Tibial artery (tissue), 4 donors: ENCODE data around the gene NUDT8.

ENCODE experiments used
- DNase-seq, 2 donors: peaks; one replicate each; pipeline ENCODE4 v3.0.0-alpha.2; 2019
- H3K27ac ChIP-seq, 2 donors: fragments of 200-600 bp; sonication (generic) in 1 of 2; 1 replicate in 1 of 2; 2 replicates in 1 of 2; pipeline ENCODE4 v1.5.1; 2018 to 2019; ENCODE audit warnings: mild to moderate bottlenecking in 1 of 2
- H3K27me3 ChIP-seq, 2 donors: fragments of 200-600 bp; sonication (generic) in 1 of 2; one replicate each; pipeline versions ENCODE4 v1.5.1 to v1.6.0; 2016 to 2019
- H3K36me3 ChIP-seq, 3 donors: fragments of 200-600 bp; sonication (generic) in 2 of 3; one replicate each; pipeline ENCODE4 v1.5.1; 2016 to 2019; ENCODE audit warnings: mild to moderate bottlenecking in 2 of 3
- H3K4me1 ChIP-seq, 4 donors: fragments of 200-600 bp; sonication (generic) in 2 of 4; 1 replicate in 3 of 4; 2 replicates in 1 of 4; pipeline ENCODE4 v1.5.1; 2016 to 2019
- H3K4me3 ChIP-seq, 2 donors: fragments of 200-600 bp; sonication (generic) in 1 of 2; 1 replicate in 1 of 2; 2 replicates in 1 of 2; pipeline ENCODE4 v1.5.1; 2018 to 2019; ENCODE audit warnings: mild to moderate bottlenecking in 2 of 2
- H3K9me3 ChIP-seq, 3 donors: fragments of 200-600 bp; sonication (generic) in 1 of 3; one replicate each; pipeline ENCODE4 v1.5.1; 2016 to 2019
- intact Hi-C: fragments of 100-400 bp; cut with DNase I; formaldehyde crosslinking; loops from one replicate; pipeline ENCODE4 v1.15.0; 2023; ENCODE audit warnings: low total_unique reads
- TF ChIP-seq, protein P1 (sequence below), 2 experiments: fragments of 200-600 bp in 1 of 2; fragments of 450-650 bp in 1 of 2; IDR thresholded peaks; one replicate each; pipeline ENCODE4 v1.5.1; 2017 to 2019; ENCODE audit warnings: antibody characterized with exemption in 2 of 2, mild to moderate bottlenecking in 1 of 2, moderate library complexity in 1 of 2

The NUDT8 gene

DNA sequence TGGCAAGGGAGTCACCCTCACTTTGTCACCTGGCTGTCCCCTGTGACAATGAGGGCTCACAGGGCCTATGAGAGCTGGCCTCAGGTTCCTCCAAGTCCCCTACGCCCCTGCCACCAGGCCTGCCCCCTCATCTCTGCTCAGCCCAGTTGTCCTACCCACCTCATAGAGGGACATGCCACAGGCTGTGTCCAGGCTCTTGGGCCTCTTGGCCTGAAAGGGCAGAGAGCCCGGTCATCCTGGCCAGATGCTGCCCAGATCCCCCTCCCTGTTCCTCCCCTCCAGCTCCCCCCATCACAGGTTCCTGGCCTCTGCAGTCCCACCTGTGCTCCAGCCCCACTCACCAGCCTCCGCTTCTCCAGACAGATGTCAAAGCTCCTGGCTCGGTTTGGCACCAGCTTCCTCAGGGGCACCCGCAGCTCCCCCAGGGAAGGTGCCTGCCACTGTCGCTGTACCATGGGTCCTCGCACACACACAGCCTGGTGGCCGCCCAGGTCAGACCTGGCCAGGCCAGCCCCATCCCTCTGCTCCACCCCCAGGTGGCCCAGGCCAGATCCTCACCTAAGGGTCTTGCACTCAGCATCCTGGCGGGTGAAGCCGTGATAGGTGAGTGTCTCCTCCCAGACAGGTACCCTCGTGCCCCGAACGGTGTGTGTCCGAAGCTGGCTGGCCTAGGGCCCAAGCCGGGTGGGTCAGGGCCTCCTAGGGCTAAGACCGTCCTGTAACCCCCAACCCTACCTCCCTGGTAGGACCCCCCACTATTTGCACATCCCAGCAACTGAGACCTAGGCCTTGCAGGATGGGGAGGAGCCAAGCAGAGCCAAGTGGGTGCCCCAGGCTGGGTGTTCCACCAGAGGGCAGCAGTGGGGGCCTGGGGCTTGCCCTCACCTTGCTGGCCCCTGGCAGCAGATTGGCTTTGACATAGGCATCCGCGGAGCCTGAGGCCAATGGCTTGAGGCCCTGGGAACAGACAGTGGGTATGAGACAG, 14.7 kb downstream of the NUDT8 start:
- no peak for DNase-seq
- no peaks in the 10 kb centered on the region for H3K9me3 ChIP-seq
- peaks cover 0 to 23% of the 10 kb centered on the region in 2 donors for H3K27me3 ChIP-seq
- peak overlapping the region in 1 of 2 donors; percentile 52 for H3K4me3 ChIP-seq
- TF ChIP-seq, protein P1, sequence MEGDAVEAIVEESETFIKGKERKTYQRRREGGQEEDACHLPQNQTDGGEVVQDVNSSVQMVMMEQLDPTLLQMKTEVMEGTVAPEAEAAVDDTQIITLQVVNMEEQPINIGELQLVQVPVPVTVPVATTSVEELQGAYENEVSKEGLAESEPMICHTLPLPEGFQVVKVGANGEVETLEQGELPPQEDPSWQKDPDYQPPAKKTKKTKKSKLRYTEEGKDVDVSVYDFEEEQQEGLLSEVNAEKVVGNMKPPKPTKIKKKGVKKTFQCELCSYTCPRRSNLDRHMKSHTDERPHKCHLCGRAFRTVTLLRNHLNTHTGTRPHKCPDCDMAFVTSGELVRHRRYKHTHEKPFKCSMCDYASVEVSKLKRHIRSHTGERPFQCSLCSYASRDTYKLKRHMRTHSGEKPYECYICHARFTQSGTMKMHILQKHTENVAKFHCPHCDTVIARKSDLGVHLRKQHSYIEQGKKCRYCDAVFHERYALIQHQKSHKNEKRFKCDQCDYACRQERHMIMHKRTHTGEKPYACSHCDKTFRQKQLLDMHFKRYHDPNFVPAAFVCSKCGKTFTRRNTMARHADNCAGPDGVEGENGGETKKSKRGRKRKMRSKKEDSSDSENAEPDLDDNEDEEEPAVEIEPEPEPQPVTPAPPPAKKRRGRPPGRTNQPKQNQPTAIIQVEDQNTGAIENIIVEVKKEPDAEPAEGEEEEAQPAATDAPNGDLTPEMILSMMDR (IDR thresholded peaks at IDR 0.05), result peak in 1 of 2 experiments; percentile 27
- intact Hi-C loops, result loop anchor here (5.0 kb wide), 1 partner anchor 43 kb away; no protein-coding TSS in a partner anchor
- peak overlapping the region in 1 of 2 donors; percentile 54 for H3K27ac ChIP-seq
- H3K4me1 ChIP-seq, result peaks cover 0 to 20% (median 11%) of the 10 kb centered on the region in 4 donors
- peaks cover 12 to 38% (median 30%) of the 10 kb centered on the region in 3 donors for H3K36me3 ChIP-seq

DNA sequence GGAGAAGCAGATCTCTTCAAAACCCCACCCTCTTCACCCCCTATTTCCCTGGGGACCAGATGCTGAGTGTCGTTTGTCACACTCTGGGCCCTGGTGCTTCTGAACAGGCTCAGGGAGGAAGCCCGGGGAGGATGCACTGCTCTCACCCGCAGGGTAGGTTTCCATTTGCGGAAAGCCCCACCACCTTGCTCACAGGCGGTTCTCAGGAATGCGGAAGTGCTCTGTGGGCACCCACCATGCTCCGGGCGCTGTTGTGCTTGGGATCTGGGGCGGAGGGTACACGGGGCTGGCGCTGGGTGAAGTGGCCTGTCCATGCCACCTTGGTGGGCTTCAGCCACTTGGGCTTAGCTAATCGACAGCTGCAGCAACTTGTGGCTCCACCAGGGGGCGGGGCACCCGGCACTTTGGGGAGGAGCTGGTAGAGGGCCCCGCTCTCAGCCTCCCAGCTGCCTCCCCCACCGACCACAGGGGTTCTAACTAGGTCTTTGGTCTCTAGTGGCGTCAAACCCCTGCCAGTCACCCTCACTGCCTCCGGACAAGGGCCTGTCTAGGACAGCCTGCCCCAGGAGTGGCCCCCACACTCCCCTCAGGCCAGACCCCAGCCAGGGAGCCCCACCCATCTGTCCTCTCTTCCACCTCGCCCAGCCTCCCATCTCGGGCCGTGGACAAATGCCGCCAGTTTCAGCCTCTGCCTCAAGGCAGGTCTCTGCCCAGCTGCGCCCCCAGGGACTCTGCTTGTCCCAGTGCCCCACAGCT, 15.6 kb downstream of the NUDT8 start:
- Histone ChIP-seq H3K4me1 (peaks cover 0 to 20% (median 11%) of the 10 kb centered on the region in 4 donors), H3K4me3 (peak overlapping the region; percentile 42 to 52), H3K27me3 (peaks cover 0 to 23% of the 10 kb centered on the region in 2 donors), H3K9me3 (no peaks in the 10 kb centered on the region), H3K36me3 (peaks cover 17 to 44% (median 35%) of the 10 kb centered on the region in 3 donors), H3K27ac (peak overlapping the region; percentile 45 to 54)
- TF ChIP-seq, protein P1 (IDR thresholded peaks at IDR 0.05), result peak; percentile 57 to 62
- intact Hi-C loops, result loop anchor here (5.0 kb wide), 1 partner anchor 42 kb away; no protein-coding TSS in a partner anchor
- DNase-seq, result peak in 1 of 2 donors; percentile 49

DNA sequence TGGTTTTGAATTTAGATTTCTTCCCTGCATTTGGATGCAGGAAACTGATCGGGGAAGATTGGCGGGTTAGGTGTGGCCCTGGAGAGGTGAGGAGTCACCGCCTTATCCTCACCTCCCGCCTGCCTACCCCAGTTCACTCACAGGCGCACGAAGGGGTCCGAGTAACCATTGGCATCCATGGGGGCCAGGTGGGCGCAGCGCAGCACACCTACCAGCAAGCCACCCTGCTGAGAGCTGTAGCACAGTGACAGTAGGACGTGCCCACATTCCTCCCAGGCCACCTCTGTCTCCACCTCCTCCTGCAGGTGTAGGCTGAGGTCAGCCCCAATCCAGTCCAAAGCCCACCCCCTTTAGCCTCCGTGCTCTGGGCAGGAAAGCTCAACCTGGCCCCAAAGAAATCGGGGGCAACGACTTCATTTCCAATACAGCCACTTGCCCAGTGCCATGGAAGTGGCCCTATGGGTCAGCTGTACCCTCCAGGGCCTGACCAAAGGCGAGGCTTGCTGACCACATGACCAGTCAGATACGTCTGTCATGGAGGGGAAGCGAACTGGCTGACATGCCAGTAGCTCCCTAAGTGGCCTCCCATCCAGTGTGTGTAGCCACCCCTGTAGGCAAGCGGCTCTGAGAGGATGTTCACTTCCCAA, 16.3 kb downstream of the NUDT8 start:
- Histone ChIP-seq H3K27me3 (peaks cover 0 to 23% of the 10 kb centered on the region in 2 donors), H3K36me3 (peaks cover 18 to 51% (median 42%) of the 10 kb centered on the region in 3 donors), H3K4me1 (peaks cover 0 to 20% (median 11%) of the 10 kb centered on the region in 4 donors), H3K27ac (peak overlapping the region; percentile 45 to 54), H3K4me3 (peak overlapping the region; percentile 42 to 52), H3K9me3 (no peaks in the 10 kb centered on the region)
- DNase-seq, result no peak
- intact Hi-C loops, result loop anchor here (5.0 kb wide), 1 partner anchor 41 kb away; no protein-coding TSS in a partner anchor
- TF ChIP-seq, protein P1 (IDR thresholded peaks at IDR 0.05), result no peak

DNA sequence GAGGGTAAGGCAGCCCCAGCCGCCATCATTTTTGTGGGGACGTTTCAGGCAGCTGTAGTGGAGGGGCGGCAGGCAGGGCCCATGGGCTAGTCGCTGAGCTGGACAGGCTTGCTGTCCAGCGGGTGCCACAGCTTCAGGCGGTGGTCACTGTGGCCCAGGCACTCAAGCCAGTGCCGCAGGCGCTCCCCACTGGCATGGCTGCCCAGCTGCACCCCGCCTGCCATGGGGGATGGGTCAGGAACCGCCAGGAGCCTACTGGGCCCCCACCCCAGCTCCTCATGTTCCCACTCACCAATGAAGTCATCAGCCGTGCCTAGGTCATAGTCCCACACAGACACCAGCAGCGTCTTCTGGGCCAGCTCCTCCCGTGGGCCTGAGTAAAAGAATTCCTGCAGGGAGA, 17.0 kb downstream of the NUDT8 start:
- H3K9me3 ChIP-seq, result no peaks in the 10 kb centered on the region
- DNase-seq, result no peak
- TF ChIP-seq, protein P1 (IDR thresholded peaks at IDR 0.05), result no peak
- H3K27ac ChIP-seq, result no peak overlapping the region
- intact Hi-C loops, result loop anchor here (5.0 kb wide), 1 partner anchor 40 kb away; no protein-coding TSS in a partner anchor
- peaks cover 0 to 23% of the 10 kb centered on the region in 2 donors for H3K27me3 ChIP-seq
- peaks cover 0 to 26% (median 14%) of the 10 kb centered on the region in 4 donors for H3K4me1 ChIP-seq
- peaks cover 18 to 52% (median 45%) of the 10 kb centered on the region in 3 donors for H3K36me3 ChIP-seq
- H3K4me3 ChIP-seq, result no peak overlapping the region
